ENCODE measurements around the gene GTPBP3. TPM values are rescaled to one million over a fixed set of nuclear protein-coding genes. Genes with fewer than 3 reads are reported as not detected.

Gene GTPBP3
- total and polyA plus RNA-seq, 9 of the 15 experiments (the other 6 are each of a cell fraction or from before 2014, with no cell fraction given) = 4.9 to 124 (median 22.6) TPM

- TF ChIP-seq, protein P1, sequence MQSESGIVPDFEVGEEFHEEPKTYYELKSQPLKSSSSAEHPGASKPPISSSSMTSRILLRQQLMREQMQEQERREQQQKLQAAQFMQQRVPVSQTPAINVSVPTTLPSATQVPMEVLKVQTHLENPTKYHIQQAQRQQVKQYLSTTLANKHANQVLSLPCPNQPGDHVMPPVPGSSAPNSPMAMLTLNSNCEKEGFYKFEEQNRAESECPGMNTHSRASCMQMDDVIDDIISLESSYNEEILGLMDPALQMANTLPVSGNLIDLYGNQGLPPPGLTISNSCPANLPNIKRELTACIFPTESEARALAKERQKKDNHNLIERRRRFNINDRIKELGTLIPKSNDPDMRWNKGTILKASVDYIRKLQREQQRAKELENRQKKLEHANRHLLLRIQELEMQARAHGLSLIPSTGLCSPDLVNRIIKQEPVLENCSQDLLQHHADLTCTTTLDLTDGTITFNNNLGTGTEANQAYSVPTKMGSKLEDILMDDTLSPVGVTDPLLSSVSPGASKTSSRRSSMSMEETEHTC (IDR thresholded peaks at IDR 0.05) = no peak
- TF ChIP-seq ZNF274 (IDR thresholded peaks at IDR 0.05; ENCODE audit: borderline replicate concordance, low read depth, low read length) (no peak), SOX6 (IDR thresholded peaks at IDR 0.05) (no peak), EZH2 (IDR thresholded peaks at IDR 0.05; ENCODE audit: borderline replicate concordance, low read depth, low read length) (no peak), MCM7 (IDR thresholded peaks at IDR 0.05) (no peak), TAF15 (IDR thresholded peaks at IDR 0.05; ENCODE audit: low read depth, low read length) (no peak), ZNF316 (IDR thresholded peaks at IDR 0.05) (no peak), HMG20B (CRISPR knock-in tag; IDR thresholded peaks at IDR 0.05) (no peak), FOXJ3 (CRISPR knock-in tag; IDR thresholded peaks at IDR 0.05) (no peak), TEAD1 (CRISPR knock-in tag; IDR thresholded peaks at IDR 0.05) (0 out of 4 replicates have a peak, but pooled peaks of 1 of the 2 experiments have one; percentile 58), KDM2B (CRISPR knock-in tag; IDR thresholded peaks at IDR 0.05) (no peak), NR3C1 (CRISPR knock-in tag; IDR thresholded peaks at IDR 0.05) (no peak), ZC3H4 (CRISPR knock-in tag; IDR thresholded peaks at IDR 0.05; ENCODE audit: borderline replicate concordance) (no peak), CTCFL (IDR thresholded peaks at IDR 0.05; ENCODE audit: borderline replicate concordance, insufficient read depth, low read depth, low read length, poor library complexity, severe bottlenecking) (peak; percentile 48), EHMT2 (IDR thresholded peaks at IDR 0.05) (no peak)
- TF ChIP-seq, protein P2, sequence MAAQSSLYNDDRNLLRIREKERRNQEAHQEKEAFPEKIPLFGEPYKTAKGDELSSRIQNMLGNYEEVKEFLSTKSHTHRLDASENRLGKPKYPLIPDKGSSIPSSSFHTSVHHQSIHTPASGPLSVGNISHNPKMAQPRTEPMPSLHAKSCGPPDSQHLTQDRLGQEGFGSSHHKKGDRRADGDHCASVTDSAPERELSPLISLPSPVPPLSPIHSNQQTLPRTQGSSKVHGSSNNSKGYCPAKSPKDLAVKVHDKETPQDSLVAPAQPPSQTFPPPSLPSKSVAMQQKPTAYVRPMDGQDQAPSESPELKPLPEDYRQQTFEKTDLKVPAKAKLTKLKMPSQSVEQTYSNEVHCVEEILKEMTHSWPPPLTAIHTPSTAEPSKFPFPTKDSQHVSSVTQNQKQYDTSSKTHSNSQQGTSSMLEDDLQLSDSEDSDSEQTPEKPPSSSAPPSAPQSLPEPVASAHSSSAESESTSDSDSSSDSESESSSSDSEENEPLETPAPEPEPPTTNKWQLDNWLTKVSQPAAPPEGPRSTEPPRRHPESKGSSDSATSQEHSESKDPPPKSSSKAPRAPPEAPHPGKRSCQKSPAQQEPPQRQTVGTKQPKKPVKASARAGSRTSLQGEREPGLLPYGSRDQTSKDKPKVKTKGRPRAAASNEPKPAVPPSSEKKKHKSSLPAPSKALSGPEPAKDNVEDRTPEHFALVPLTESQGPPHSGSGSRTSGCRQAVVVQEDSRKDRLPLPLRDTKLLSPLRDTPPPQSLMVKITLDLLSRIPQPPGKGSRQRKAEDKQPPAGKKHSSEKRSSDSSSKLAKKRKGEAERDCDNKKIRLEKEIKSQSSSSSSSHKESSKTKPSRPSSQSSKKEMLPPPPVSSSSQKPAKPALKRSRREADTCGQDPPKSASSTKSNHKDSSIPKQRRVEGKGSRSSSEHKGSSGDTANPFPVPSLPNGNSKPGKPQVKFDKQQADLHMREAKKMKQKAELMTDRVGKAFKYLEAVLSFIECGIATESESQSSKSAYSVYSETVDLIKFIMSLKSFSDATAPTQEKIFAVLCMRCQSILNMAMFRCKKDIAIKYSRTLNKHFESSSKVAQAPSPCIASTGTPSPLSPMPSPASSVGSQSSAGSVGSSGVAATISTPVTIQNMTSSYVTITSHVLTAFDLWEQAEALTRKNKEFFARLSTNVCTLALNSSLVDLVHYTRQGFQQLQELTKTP (IDR thresholded peaks at IDR 0.05; ENCODE audit: low read depth in 1 of 2, partially characterized antibody in 2 of 2) = no peak
- TF ChIP-seq, protein P3, sequence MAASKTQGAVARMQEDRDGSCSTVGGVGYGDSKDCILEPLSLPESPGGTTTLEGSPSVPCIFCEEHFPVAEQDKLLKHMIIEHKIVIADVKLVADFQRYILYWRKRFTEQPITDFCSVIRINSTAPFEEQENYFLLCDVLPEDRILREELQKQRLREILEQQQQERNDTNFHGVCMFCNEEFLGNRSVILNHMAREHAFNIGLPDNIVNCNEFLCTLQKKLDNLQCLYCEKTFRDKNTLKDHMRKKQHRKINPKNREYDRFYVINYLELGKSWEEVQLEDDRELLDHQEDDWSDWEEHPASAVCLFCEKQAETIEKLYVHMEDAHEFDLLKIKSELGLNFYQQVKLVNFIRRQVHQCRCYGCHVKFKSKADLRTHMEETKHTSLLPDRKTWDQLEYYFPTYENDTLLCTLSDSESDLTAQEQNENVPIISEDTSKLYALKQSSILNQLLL (CRISPR knock-in tag; IDR thresholded peaks at IDR 0.05; ENCODE audit: borderline replicate concordance) = no peak
- TF ChIP-seq, protein P4, sequence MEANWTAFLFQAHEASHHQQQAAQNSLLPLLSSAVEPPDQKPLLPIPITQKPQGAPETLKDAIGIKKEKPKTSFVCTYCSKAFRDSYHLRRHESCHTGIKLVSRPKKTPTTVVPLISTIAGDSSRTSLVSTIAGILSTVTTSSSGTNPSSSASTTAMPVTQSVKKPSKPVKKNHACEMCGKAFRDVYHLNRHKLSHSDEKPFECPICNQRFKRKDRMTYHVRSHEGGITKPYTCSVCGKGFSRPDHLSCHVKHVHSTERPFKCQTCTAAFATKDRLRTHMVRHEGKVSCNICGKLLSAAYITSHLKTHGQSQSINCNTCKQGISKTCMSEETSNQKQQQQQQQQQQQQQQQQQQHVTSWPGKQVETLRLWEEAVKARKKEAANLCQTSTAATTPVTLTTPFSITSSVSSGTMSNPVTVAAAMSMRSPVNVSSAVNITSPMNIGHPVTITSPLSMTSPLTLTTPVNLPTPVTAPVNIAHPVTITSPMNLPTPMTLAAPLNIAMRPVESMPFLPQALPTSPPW (CRISPR knock-in tag; IDR thresholded peaks at IDR 0.05) = peak; percentile 68
Observed at GRCh38 chr19:17346109-17346671, 8.8 kb downstream of the GTPBP3 start (continued).
